ENCODE results near the gene SLC38A2.

DNA sequence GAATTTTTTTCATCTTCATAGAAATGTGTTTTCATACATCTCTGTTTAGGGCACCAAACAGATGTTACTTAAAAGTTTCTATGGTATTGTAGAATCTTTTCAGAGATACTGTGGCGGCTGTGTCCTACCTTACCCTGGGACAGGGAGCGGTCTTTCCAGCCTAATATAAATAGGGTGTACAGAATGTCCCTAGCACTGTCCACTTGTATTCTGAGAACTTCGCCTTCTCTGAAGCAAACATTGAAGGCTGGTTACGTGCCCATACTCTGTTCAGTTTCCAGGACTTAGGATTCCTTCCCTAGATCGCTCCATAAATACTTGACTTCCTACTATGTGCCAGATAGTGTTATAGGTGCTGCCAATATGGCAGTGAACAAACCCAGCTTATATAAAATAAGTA lies 24.3 kb upstream of the SLC38A2 start:
- TF ChIP-seq, protein P1, sequence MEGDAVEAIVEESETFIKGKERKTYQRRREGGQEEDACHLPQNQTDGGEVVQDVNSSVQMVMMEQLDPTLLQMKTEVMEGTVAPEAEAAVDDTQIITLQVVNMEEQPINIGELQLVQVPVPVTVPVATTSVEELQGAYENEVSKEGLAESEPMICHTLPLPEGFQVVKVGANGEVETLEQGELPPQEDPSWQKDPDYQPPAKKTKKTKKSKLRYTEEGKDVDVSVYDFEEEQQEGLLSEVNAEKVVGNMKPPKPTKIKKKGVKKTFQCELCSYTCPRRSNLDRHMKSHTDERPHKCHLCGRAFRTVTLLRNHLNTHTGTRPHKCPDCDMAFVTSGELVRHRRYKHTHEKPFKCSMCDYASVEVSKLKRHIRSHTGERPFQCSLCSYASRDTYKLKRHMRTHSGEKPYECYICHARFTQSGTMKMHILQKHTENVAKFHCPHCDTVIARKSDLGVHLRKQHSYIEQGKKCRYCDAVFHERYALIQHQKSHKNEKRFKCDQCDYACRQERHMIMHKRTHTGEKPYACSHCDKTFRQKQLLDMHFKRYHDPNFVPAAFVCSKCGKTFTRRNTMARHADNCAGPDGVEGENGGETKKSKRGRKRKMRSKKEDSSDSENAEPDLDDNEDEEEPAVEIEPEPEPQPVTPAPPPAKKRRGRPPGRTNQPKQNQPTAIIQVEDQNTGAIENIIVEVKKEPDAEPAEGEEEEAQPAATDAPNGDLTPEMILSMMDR (conservative IDR thresholded peaks at IDR 0.05; ENCODE audit: low read length), result no peak
- TF ChIP-seq EZH2phosphoT487 (IDR thresholded peaks at IDR 0.05; ENCODE audit: borderline replicate concordance, low read depth, low read length), result no peak
